H54 (cell line): ENCODE data around the gene MAP4.

Experiments used
- DNase-seq: peaks from one replicate; pipeline ENCODE4 v3.0.0; 2011; ENCODE audit warnings: low spot score, mixed read lengths; ENCODE audit not compliant: insufficient read length
- FAIRE-seq: peaks from 3 replicates; lab custom pipeline; 2011; peaks lifted over from hg19 to GRCh38; lab: Jason Lieb, UNC
- POLR2A ChIP-seq: IDR thresholded peaks from 2 replicates; pipeline ENCODE4 v1.6.1; 2011; ENCODE audit warnings: low read depth, mild to moderate bottlenecking, low read length

Gene MAP4

DNA sequence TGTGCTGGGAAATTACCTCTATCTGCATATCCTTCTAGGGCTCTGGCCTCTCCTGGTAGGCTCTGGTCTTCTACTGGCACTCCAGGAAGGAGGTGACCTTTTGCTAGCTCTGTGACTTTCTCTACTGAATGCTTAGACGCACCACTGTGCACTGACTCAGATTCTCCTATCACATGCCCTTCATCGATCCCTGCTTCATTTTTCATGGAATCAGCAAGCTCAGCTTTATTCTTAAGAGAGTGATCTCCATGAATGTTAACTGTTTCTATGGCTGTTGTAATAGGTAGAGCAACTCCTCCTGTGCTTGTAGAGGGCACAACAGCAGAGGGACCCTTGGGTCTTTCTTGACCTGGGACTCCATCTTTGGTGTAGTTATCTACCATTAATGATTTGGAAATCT is 106.6 kb downstream of the MAP4 start:
- TF ChIP-seq POLR2A, result no peak
- no peak for DNase-seq
- FAIRE-seq, result no peak

DNA sequence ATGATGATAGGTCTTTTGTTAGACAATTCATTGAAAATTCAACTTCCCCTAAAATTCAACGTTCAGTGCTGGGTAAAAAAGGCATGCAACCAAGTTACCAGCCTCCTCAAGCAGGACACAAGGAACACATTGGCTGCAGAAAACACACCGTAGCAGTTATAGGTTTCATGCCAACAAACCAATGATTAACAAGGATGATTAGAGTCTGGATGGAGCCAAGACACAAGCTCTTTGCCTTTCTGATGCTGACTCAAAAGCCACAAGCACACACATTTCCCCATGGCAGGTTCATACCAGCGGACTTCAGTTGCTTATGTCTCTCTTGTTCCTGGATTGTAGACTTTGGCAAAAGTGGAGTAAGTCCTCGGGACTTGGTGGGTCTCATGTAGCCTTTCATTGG is 107.5 kb downstream of the MAP4 start:
- DNase-seq (no peak), FAIRE-seq (no peak)
- TF ChIP-seq POLR2A, result no peak

DNA sequence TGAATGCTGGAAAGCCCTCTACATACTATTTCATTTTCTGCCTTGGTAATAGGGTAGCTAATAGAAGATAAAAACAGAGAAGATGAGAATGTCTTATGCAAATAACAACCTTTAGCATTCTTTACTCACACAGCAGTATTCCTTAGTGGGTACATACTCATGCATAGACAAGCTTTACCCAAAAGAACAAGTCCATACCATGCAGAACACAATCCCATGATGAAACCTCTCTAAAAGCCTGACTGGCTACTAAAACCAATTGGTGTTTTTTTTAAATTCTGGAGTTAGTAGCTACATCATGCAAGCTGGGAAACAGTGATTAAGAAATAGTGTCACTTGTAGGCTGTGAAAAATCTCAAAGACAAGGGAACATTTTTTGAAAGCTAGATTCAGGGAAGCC is 108.4 kb downstream of the MAP4 start:
- DNase-seq (no peak), FAIRE-seq (no peak)
- TF ChIP-seq POLR2A, result no peak

DNA sequence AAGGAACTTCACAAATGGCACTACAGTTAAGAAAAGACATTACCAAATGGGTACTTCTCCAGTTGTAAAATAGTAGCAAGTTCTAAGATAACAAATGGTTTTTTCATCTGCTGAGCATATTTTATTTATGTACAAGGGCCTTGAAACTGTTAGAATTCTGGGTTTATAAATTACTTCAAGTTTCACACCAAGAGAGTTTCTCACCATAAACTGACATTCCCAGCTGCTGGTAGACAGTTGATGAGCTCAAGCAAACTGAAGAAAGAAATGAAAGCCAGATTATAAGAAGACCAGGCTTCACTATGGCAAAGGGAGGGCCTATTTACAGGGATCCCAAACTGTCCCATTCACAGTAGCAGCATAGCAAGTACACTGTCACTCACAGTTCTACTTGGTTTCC is 113.5 kb downstream of the MAP4 start:
- DNase-seq, result no peak
- TF ChIP-seq POLR2A, result no peak
- FAIRE-seq, result no peak

DNA sequence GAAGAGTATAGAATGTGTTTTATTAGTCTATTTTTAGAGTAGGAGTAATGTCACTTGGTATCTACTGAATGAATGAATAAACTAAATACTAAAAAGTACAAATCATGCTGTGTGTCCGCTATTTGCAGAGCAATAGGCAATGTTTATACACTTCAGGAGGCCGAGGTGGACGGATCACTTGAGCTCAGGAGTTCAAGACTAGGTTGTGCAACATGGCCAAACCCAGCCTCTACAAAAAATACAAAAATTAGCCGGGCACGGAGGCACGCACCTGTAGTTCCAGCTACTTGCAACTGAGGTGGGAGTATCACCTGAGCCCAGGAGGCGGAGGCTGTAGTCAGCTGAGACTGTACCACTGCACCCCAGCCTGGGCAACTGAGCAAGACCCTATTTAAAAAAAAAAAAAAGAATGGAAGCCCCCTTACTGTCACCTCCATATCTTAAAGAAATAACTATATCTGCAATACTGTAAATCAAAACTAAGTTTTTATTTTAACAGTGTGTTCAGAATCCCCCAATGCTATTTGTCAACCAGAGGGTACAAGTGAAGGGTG is 114.9 kb downstream of the MAP4 start:
- TF ChIP-seq POLR2A, result no peak
- FAIRE-seq (no peak), DNase-seq (no peak)

DNA sequence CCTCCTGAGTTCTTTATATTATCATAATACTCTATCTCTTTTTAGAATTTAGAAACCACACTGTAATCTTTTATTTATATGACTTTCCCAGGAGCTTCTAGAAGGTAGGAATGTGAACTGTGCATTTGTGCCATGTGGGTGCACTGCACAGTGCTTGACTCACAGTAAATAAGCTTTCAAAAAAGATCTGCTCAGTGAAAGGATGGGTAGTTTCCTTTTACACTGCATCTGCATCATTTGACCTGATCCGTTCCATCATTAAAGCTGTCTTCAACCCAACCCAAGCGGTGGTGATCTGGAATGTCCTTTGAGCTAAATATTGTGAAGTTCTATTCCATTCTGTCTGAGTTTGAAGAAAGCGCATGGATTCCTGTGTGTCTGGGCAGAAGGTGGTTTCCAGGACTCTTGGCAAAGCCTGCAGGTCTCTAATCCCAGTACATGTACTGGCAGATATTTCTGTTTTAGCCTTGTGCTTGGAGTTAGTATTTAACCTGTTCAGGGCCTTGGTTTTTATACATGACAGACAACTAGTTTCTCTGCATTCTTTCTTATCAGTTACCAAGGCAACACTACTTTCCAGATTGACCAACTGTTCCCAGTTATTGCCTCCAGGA is 116.6 kb downstream of the MAP4 start:
- FAIRE-seq, result no peak
- DNase-seq, result no peak
- no peak for TF ChIP-seq POLR2A

DNA sequence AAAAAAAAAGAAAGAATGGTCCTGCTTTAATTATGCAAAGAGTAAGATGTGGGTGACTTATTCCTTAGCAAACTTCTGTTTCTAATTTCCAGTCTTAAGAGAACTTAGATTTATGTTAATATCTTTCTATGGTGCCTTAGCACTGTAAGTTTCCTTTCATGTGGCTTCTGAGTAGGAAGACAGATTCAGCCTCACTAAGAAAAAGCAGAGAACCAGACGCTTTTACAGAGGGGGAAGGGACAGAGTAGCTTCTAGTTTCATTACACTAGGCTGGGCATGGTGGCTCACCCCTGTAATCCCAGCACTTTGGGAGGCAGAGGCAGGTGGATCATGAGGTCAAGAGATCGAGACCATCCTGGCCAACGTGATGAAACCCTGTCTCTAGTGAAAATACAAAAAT is 118.3 kb downstream of the MAP4 start:
- no peak for TF ChIP-seq POLR2A
- no peak for DNase-seq
- no peak for FAIRE-seq

DNA sequence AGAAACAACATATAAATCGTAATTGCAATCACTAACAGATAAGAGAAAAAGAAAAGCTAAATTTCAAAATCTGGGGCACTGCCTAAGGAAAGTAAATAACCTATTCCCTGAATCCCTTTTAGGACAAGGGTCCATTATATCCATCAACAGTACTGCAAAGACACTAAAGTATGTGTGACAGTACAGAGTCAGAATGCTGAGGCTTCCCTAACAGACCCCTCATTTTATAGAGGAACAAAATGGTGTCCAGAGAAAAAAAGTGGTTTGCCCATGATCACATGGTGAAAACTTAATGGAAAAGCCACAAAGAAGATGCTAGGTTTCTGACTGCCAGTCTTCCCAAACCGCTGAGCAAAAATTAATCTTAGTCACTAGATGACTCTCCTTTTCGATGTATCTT is 119.5 kb downstream of the MAP4 start:
- no peak for FAIRE-seq
- no peak for DNase-seq
- no peak for TF ChIP-seq POLR2A

DNA sequence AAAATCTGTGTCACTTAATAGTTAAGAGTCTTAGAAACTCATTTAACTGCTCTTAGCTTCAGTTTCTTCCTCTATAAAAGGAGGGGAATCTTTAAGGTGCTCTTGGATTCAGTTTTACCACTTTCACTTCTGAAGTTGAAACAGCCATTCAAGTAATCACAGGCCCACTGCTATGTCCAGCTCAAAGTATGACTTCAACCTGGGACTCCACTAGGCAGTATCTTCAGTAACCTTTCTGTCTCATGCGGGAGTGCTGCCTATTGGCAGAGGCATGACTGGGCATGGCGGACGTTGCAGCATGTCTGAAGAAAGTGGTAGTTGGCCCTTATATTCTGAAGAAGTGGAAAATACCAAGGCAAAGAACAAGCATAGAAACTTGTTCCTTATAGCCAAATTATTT is 121.0 kb downstream of the MAP4 start:
- TF ChIP-seq POLR2A, result no peak
- FAIRE-seq, result no peak
- DNase-seq, result no peak

DNA sequence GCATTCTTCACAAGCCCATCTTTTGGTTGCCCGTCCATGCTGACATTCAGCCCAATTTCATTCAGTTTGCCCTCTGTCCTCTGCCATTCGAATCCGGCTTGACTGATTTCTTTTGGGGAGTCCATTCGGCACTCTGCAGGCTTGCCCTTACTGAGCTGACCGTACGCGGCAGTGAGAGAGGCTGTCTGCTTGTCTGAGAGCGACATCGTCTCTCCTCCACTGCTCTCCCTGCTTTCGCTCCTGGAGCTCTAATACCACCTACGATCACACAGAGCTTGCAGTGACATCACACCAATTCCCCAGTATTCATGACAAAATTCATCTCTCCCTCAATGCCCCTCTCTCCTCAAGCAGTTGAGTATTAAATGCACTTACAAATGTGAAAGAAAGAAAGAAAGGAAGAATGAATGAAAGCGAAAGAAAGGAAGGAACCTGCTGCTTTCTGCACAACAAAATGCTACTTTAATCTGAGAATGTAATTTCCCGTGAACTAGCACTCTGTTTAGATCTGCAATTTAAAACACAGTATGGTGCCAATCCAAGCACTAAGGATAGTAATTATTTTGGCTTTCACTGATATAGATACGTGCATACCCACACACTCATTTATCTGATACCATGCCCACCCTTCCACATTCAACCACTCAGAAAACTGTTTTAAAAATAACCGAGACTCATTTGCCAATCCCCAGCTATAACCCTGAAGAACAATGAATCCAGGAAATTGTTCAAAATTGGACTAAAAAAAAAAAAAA is 123.8 kb downstream of the MAP4 start:
- DNase-seq (no peak), FAIRE-seq (no peak)
- TF ChIP-seq POLR2A, result no peak

DNA sequence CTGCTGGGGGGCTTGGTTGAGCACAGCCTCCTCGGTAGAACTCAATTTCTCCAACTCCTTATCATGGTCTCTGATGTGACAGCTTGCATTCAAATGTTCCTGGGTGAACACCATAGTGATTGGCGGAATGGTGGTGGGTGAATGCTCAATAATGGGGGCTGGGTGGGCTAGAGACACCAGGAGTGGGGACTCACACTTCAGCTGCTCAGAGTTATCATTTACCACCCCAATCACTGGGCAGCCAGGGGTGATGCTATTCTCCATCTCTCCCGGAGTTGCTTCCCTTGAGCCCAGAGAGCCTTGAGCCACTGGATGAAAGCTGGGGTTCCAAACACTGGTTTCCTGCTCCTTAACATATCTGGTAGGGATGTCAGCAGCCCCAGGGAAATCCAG is 124.6 kb downstream of the MAP4 start:
- DNase-seq, result no peak
- no peak for FAIRE-seq
- TF ChIP-seq POLR2A, result no peak

DNA sequence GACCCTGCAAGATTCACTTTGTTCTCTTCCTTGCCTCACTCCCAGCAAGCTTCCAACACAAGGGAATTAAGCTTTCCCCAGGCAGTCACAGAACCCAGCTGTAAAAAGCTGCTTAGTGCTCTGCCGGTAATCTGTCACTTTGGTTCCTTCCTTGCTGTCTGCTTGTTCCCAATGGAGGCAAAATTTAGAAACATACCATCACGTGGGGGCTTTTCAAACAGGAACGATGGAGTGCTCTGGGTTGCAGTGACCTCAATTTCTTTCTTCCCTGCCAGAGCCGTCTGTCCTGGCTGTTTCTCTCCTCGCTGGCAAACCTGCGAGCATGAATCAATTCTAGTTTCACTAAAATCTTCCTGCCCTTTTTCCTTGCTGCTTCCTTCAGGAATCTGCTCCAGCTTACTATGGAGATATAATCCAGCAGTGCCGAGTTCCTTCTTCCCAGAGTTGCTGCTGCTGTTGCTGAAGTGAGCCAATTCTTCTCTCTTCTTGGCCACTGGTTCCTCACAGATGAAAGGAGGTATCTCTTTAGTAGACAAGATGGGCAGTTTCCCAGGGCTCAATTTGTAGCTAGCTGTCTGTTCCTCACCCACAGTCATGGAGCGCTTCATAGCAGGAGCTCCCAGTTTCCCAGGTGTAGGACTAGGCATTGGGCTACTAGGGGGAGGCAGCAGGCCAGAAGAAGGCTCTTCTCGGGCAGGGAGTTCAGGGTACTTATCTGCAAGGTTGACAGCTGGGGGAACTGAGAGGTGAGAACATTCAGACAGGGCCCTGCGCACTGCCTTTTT is 125.2 kb downstream of the MAP4 start:
- DNase-seq (no peak), FAIRE-seq (no peak)
- no peak for TF ChIP-seq POLR2A

DNA sequence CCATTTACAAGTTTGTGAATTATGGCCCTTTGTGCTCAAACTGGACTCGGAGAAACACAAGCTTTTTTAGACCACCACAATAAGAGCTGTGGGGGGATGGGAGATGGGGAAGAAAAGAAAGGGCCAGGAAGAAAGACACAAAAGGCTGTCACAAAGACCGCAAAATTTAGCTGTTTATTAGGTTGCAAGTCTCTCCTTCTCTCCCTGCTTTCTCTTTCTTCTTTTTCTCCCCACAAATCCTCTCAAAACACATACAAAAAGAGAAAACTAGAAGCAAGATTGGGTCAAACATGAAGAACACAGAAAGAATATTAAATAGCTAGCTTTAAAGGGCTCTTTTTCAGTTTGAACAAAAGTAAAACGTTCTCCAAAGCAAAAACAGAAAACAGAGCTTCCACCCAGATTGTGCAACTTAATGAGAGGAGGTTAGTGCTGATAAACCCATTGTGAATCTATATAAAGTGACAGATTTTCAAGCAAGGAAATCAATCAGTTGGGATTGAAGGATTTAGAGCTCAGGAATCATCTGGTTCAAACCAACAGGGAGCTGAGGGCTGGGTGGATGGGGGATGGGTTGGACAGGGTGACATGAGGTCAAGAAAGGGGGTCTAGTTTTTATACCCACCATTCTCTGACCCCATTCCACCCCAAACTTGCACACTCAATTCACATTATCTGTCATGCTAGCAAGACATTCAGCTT is 125.9 kb downstream of the MAP4 start:
- FAIRE-seq, result no peak
- no peak for TF ChIP-seq POLR2A
- DNase-seq, result no peak
